HG03432 (cell line): ENCODE data around the gene PRR15L.
"Not testable (repeated sequence)": the region's sequence is repeated elsewhere in the genome, so short reads cannot be mapped to it uniquely, and the experiment has no call there.

Experiments used
- ATAC-seq: cut with Tn5 transposase; IDR thresholded peaks from one replicate; pipeline ENCODE4 v1.9.1; 2021; ENCODE audit warnings: mild to moderate bottlenecking, moderate library complexity; ENCODE audit not compliant: unreplicated experiment

The PRR15L gene

GRCh38 chr17:47957591-47958490, at the start of gene PRR15L:
Gene PRR15L (minus strand): TSS chr17:47957883. CDS start chr17:47953234, 4,649 bp downstream.
- no peak for ATAC-seq

GRCh38 chr17:48006936-48007709, 49.4 kb upstream of the PRR15L start:
- ATAC-seq, result no peak

- no peak for ATAC-seq
These were observed 47.3 kb upstream of the PRR15L start for GRCh38 chr17:48004983-48005382.

- no peak for ATAC-seq
These were observed 45.9 kb upstream of the PRR15L start for GRCh38 chr17:48003417-48004151.

GRCh38 chr17:48002916-48003416, 45.3 kb upstream of the PRR15L start:
- no peak for ATAC-seq

GRCh38 chr17:48002266-48002915, 44.7 kb upstream of the PRR15L start:
- ATAC-seq, result no peak

- ATAC-seq, result not testable (repeated sequence)
These were observed 44.0 kb upstream of the PRR15L start for GRCh38 chr17:48001657-48002056.

- ATAC-seq, result no peak
These were observed 43.5 kb upstream of the PRR15L start for GRCh38 chr17:48001197-48001596.

- no peak for ATAC-seq
These were observed 41.9 kb upstream of the PRR15L start for GRCh38 chr17:47999582-47999981.

GRCh38 chr17:47998044-47998443, 40.4 kb upstream of the PRR15L start:
- ATAC-seq, result no peak

GRCh38 chr17:47997586-47997985, 39.9 kb upstream of the PRR15L start:
- ATAC-seq, result no peak

GRCh38 chr17:47996201-47996600, 38.5 kb upstream of the PRR15L start:
- ATAC-seq, result no peak

- ATAC-seq, result no peak
These were observed 37.7 kb upstream of the PRR15L start for GRCh38 chr17:47995241-47995935.

- no peak for ATAC-seq
These were observed 37.0 kb upstream of the PRR15L start for GRCh38 chr17:47994724-47995123.

GRCh38 chr17:47993964-47994363, 36.3 kb upstream of the PRR15L start:
- ATAC-seq, result no peak

- ATAC-seq, result no peak
These were observed 35.4 kb upstream of the PRR15L start for GRCh38 chr17:47993031-47993564.

- ATAC-seq, result no peak
These were observed 34.5 kb upstream of the PRR15L start for GRCh38 chr17:47992216-47992615.

GRCh38 chr17:47990962-47991731, 33.5 kb upstream of the PRR15L start:
- ATAC-seq, result no peak

GRCh38 chr17:47989700-47990099, 32.0 kb upstream of the PRR15L start:
- no peak for ATAC-seq
